Neural cell (in vitro differentiated cells): Measurements from ENCODE around the gene OAS3.

ENCODE experiments used
- CTCF ChIP-seq: fragments of 450-650 bp; IDR thresholded peaks from 2 replicates; pipeline ENCODE4 v1.5.1; 2014; ENCODE audit warnings: antibody characterized with exemption, mild to moderate bottlenecking, moderate library complexity; ENCODE audit not compliant: poor library complexity, severe bottlenecking
- EZH2 ChIP-seq: fragments of 200-600, 300-800 bp; shearing (Covaris generic), sonication (generic); IDR thresholded peaks from 2 replicates; pipeline ENCODE4 v1.6.1; 2014; ENCODE audit warnings: antibody characterized with exemption, low read length, borderline replicate concordance, mild to moderate bottlenecking; ENCODE audit not compliant: insufficient read depth, poor library complexity, severe bottlenecking
- MXI1 ChIP-seq: fragments of 450-650 bp; conservative IDR thresholded peaks from 2 replicates; pipeline ENCODE4 v1.6.1; 2014; ENCODE audit warnings: antibody characterized with exemption, mild to moderate bottlenecking; ENCODE audit not compliant: poor library complexity, severe bottlenecking
- RAD21 ChIP-seq: fragments of 450-650 bp; conservative IDR thresholded peaks from 2 replicates; pipeline ENCODE4 v1.6.1; 2014; ENCODE audit warnings: antibody characterized with exemption, mild to moderate bottlenecking, moderate library complexity
- REST ChIP-seq: IDR thresholded peaks from 2 replicates; pipeline ENCODE4 v1.6.1; 2012; ENCODE audit warnings: borderline replicate concordance
- SMC3 ChIP-seq: fragments of 450-650 bp; conservative IDR thresholded peaks from 2 replicates; pipeline ENCODE4 v1.6.1; 2014; ENCODE audit warnings: antibody characterized with exemption, mild to moderate bottlenecking, moderate library complexity; ENCODE audit not compliant: poor library complexity

GRCh38 chr12:112989806-112990205, 51.5 kb downstream of the OAS3 start:
- no peak for TF ChIP-seq REST
- no peak for TF ChIP-seq CTCF
- TF ChIP-seq RAD21 = no peak
- TF ChIP-seq EZH2 = no peak
- TF ChIP-seq SMC3 = no peak
- TF ChIP-seq MXI1 = no peak
